BJ (cell line): ENCODE measurements around the gene ITGB2. TPM values are rescaled to one million over a fixed set of nuclear protein-coding genes. Genes with fewer than 3 reads are reported as not detected.

Experiments used
- polyA plus RNA-seq: library from polyadenylated mRNA; depleted of rRNA; stranded (reverse); fragments of >200 nt; gene quantifications from 2 replicates; pipeline ENCODE4 v1.2.3, GENCODE V29; 2011; rRNA removed

ITGB2 gene
- polyA plus RNA-seq, 1 experiment, result not detected

Other genes with a start within 250 kb of the ITGB2 start
- not detected in 2 replicates for gene KRTAP12-1, start 238.7 kb downstream of the ITGB2 start, polyA plus RNA-seq
- not detected in 2 replicates for gene KRTAP10-12, start 223.7 kb downstream of the ITGB2 start, polyA plus RNA-seq
- not detected in 2 replicates for gene TSPEAR, start 209.3 kb downstream of the ITGB2 start, polyA plus RNA-seq
- 67.6 and 93.2 TPM in 2 replicates for gene UBE2G2, start 119.1 kb downstream of the ITGB2 start, polyA plus RNA-seq
- gene SUMO3, start 102.8 kb downstream of the ITGB2 start, polyA plus RNA-seq, result 82.6 and 111 TPM in 2 replicates
- 234 and 249 TPM in 2 replicates for gene PTTG1IP, start 47.2 kb downstream of the ITGB2 start, polyA plus RNA-seq
- 12.1 and 12.4 TPM in 2 replicates for gene SLX9, start 19.1 kb upstream of the ITGB2 start, polyA plus RNA-seq
- gene ADARB1, start 153.7 kb upstream of the ITGB2 start, polyA plus RNA-seq, result 8.9 and 10.9 TPM in 2 replicates